ENCODE measurements around the gene ITCH. TPM values are rescaled to one million over a fixed set of nuclear protein-coding genes. Genes with fewer than 3 reads are reported as not detected.

The ITCH gene
- total and polyA plus RNA-seq, 2 of the 8 experiments (the other 6 are each of a cell fraction or from before 2014, with no cell fraction given) = 3.9 to 45.2 TPM

GRCh38 chr20:34510575-34510974 is 147.5 kb downstream of the ITCH start:
- Histone ChIP-seq H2AK5ac (ENCODE audit: low read depth, low read length) (no peak overlapping the region), H4K5ac (ENCODE audit: insufficient read length, low read depth, low read length) (no peak overlapping the region), H3K9me3 (ENCODE audit: insufficient read depth in 2 of 2, low read depth in 1 of 2, low read length in 1 of 2) (no peaks in the 10 kb centered on the region), H3K23ac (ENCODE audit: insufficient read length) (no peak overlapping the region), H2BK20ac (ENCODE audit: low read length) (no peak overlapping the region), H3K4me1 (replicated peaks in 1 of 4; ENCODE audit: control insufficient read depth in 3 of 4, insufficient read depth in 4 of 4, low read length in 3 of 4) (peaks cover 0 to 3% (median 3%) of the 10 kb centered on the region in 4 experiments; a peak in 3 of 7 replicates), H3K36me3 (ENCODE audit: control insufficient read depth in 2 of 4, insufficient read depth in 4 of 4, low read length in 3 of 4) (peaks cover 3 to 17% (median 9%) of the 10 kb centered on the region in 4 experiments; a peak in 3 of 8 replicates), H3K27me3 (replicated peaks in 1 of 4; ENCODE audit: control insufficient read depth in 3 of 4, extremely low read depth in 1 of 4, insufficient read depth in 3 of 4, low read length in 3 of 4) (no peaks in the 10 kb centered on the region), H2BK5ac (ENCODE audit: low read depth, low read length) (no peak overlapping the region), H2BK120ac (replicated peaks; ENCODE audit: low read depth, low read length) (no peak overlapping the region), H4K8ac (ENCODE audit: extremely low read depth, insufficient read depth, low read length) (no peak overlapping the region), H3K4ac (replicated peaks; ENCODE audit: insufficient read length, low read depth, low read length) (no peak overlapping the region), H4K91ac (replicated peaks; ENCODE audit: insufficient read length, low read length) (no peak overlapping the region), H3K14ac (ENCODE audit: insufficient read length) (no peak overlapping the region), H3K9ac (replicated peaks in 1 of 4; ENCODE audit: extremely low read depth in 1 of 4, low read depth in 3 of 4, low read length in 3 of 4) (no peak overlapping the region), H3K56ac (replicated peaks; ENCODE audit: insufficient read length, low read depth, low read length) (no peak overlapping the region), H3K18ac (ENCODE audit: extremely low read depth, low read length) (no peak overlapping the region), H3K27ac (ENCODE audit: low read depth, low read length) (no peak overlapping the region), H2BK15ac (ENCODE audit: low read length) (no peak overlapping the region), H3K4me3 (ENCODE audit: extremely low read depth in 1 of 4, insufficient read depth in 2 of 4, low read depth in 3 of 4, low read length in 4 of 4) (no peak overlapping the region), H3K4me2 (ENCODE audit: insufficient read depth in 1 of 2, low read depth in 2 of 2, low read length in 2 of 2) (no peak overlapping the region), H3K79me2 (ENCODE audit: control insufficient read depth in 1 of 2, insufficient read depth in 2 of 2, low read length in 2 of 2) (no peaks in the 10 kb centered on the region), H3K23me2 (ENCODE audit: low read depth, low read length) (peaks cover 4% of the 10 kb centered on the region), H2AFZ (ENCODE audit: low read length) (no peak overlapping the region), H3K79me1 (ENCODE audit: low read depth, low read length) (no peaks in the 10 kb centered on the region), H2BK12ac (ENCODE audit: low read depth, low read length) (no peak overlapping the region), H4K20me1 (replicated peaks in 1 of 2; ENCODE audit: control insufficient read depth in 1 of 2, insufficient read depth in 2 of 2, low read length in 2 of 2) (peaks cover 0 to 6% of the 10 kb centered on the region in 2 experiments)
- DNase-seq (ENCODE audit: low read depth in 1 of 2, low spot score in 2 of 2) (no peak), FAIRE-seq (no peak)
- CTCF ChIA-PET (ENCODE audit: partially characterized antibody) = no interaction called here
- POLR2A ChIA-PET (ENCODE audit: partially characterized antibody) = no interaction called here
- WGBS, 2 experiments (ENCODE audit: extremely low coverage in 1 of 2, insufficient coverage in 1 of 2, insufficient read length in 1 of 2, insufficient replicate concordance in 2 of 2, low coverage in 1 of 2, low lambda C conversion rate in 2 of 2, missing lambda C conversion rate in 1 of 2) = 95% methylated on average over 1 of the region's 1 CpG; no CpG with 5 or more reads in 1 of the 2 experiments
- TF ChIP-seq TAF1 (IDR thresholded peaks at IDR 0.05; ENCODE audit: low read depth, low read length) = no peak
- TF ChIP-seq EGR1 (IDR thresholded peaks at IDR 0.05; ENCODE audit: borderline replicate concordance, low read depth, low read length) = no peak
- no peak for TF ChIP-seq CHD2 (IDR thresholded peaks at IDR 0.05; ENCODE audit: low read length)
- TF ChIP-seq GABPA (IDR thresholded peaks at IDR 0.05; ENCODE audit: borderline replicate concordance, insufficient read depth, low read length) = no peak
- TF ChIP-seq RBBP5 (IDR thresholded peaks at IDR 0.05; ENCODE audit: borderline replicate concordance, low read depth, low read length) = no peak
- no peak for TF ChIP-seq TCF12 (IDR thresholded peaks at IDR 0.05; ENCODE audit: low read depth, low read length)
- no peak for TF ChIP-seq RNF2 (IDR thresholded peaks at IDR 0.05; ENCODE audit: borderline replicate concordance, low read depth, low read length, missing control alignments, poor library complexity, severe bottlenecking)
- TF ChIP-seq RFX5 (IDR thresholded peaks at IDR 0.05; ENCODE audit: borderline replicate concordance, low read depth, low read length) = no peak
- no peak for TF ChIP-seq SAP30 (IDR thresholded peaks at IDR 0.05; ENCODE audit: insufficient read depth, insufficient replicate concordance, low read length)
- TF ChIP-seq BRCA1 (IDR thresholded peaks at IDR 0.05; ENCODE audit: low read depth, low read length) = no peak
- no peak for TF ChIP-seq EP300 (IDR thresholded peaks at IDR 0.05; ENCODE audit: borderline replicate concordance in 1 of 2, low read depth in 2 of 2, low read length in 2 of 2)
- TF ChIP-seq CEBPB (IDR thresholded peaks at IDR 0.05; ENCODE audit: low read depth, low read length) = no peak
- TF ChIP-seq RXRA (IDR thresholded peaks at IDR 0.05; ENCODE audit: insufficient read depth, low read depth, low read length) = no peak
- no peak for TF ChIP-seq NRF1 (IDR thresholded peaks at IDR 0.05; ENCODE audit: low read depth, low read length)
- no peak for TF ChIP-seq FOSL1 (IDR thresholded peaks at IDR 0.05; ENCODE audit: insufficient read depth, low read depth, low read length)
